Fibroblast of lung (primary cell): ENCODE data around the gene LRMDA. TPM values are rescaled to one million over a fixed set of nuclear protein-coding genes. Genes with fewer than 3 reads are reported as not detected.
"Not testable (repeated sequence)": the region's sequence is repeated elsewhere in the genome, so short reads cannot be mapped to it uniquely, and the experiment has no call there.

Experiments
- DNase-seq, 2 donors: peaks; one replicate each; pipeline versions ENCODE4 v3.0.0 to v3.0.0-alpha.2; 2010; ENCODE audit warnings: low read depth in 2 of 2
- H2AFZ ChIP-seq: 2 replicates; pipeline ENCODE4 v1.5.1; 2012; ENCODE audit warnings: low read length, control low read depth, inconsistent platforms
- H3K27ac ChIP-seq: 2 replicates; pipeline ENCODE4 v1.5.1; 2011; ENCODE audit warnings: low read length, control low read depth; ENCODE audit not compliant: insufficient read depth
- H3K27me3 ChIP-seq: 2 replicates; pipeline ENCODE4 v1.5.1; 2011; ENCODE audit warnings: mild to moderate bottlenecking, low read length; ENCODE audit not compliant: control insufficient read depth, insufficient read depth
- H3K36me3 ChIP-seq: 2 replicates; pipeline ENCODE4 v1.5.1; 2011; ENCODE audit warnings: low read length; ENCODE audit not compliant: control insufficient read depth, insufficient read depth
- H3K4me1 ChIP-seq: 2 replicates; pipeline ENCODE4 v1.5.1; 2011; ENCODE audit warnings: low read length; ENCODE audit not compliant: control insufficient read depth, insufficient read depth; ENCODE audit errors: extremely low read depth
- H3K4me2 ChIP-seq: 2 replicates; pipeline ENCODE4 v1.5.1; 2011; ENCODE audit warnings: low read length, control low read depth; ENCODE audit not compliant: insufficient read depth; ENCODE audit errors: extremely low read depth
- H3K4me3 ChIP-seq, 4 experiments: fragments of 200-600 bp in 1 of 4; sonication (generic) in 1 of 4; replicated peaks in 1 of 4; 2 replicates each; pipeline ENCODE4 v1.5.1; 2011 to 2016; ENCODE audit warnings: low read length in 4 of 4, low read depth in 3 of 4, mild to moderate bottlenecking in 3 of 4, control low read depth in 2 of 4, inconsistent platforms in 1 of 4, mixed read lengths in 1 of 4; ENCODE audit not compliant: insufficient read depth in 1 of 4; ENCODE audit errors: control extremely low read depth in 1 of 4
- H3K79me2 ChIP-seq: 2 replicates; pipeline ENCODE4 v1.5.1; 2012; ENCODE audit warnings: mild to moderate bottlenecking, low read length, inconsistent platforms; ENCODE audit not compliant: control insufficient read depth, insufficient read depth
- H3K9ac ChIP-seq: 2 replicates; pipeline ENCODE4 v1.5.1; 2011; ENCODE audit warnings: mild to moderate bottlenecking, low read length, control low read depth; ENCODE audit not compliant: insufficient read depth
- H3K9me3 ChIP-seq: 2 replicates; pipeline ENCODE4 v1.5.1; 2012; ENCODE audit warnings: low read depth, low read length; ENCODE audit not compliant: control insufficient read depth, insufficient read depth
- H4K20me1 ChIP-seq: 2 replicates; pipeline ENCODE4 v1.5.1; 2011; ENCODE audit warnings: low read length; ENCODE audit not compliant: control insufficient read depth, insufficient read depth; ENCODE audit errors: extremely low read depth
- EZH2 ChIP-seq: IDR thresholded peaks from 2 replicates; pipeline ENCODE4 v1.5.1; 2012; ENCODE audit warnings: low read length, control low read depth, mild to moderate bottlenecking; ENCODE audit errors: missing control alignments
- polyA plus RNA-seq, 2 donors: library from polyadenylated mRNA; depleted of rRNA in 1 of 2; stranded (reverse) in 1 of 2; unstranded in 1 of 2; fragments of >200 nt; gene quantifications; 2 replicates each; pipeline ENCODE4 v1.2.1, GENCODE V29; 2011 to 2012; ENCODE audit warnings: missing spikeins in 1 of 2
- total RNA-seq: library from RNA; depleted of rRNA; stranded (reverse); fragments of >200 nt; gene quantifications from 2 replicates; pipeline ENCODE4 v1.2.1, GENCODE V29; 2014
- TF ChIP-seq, protein P1 (sequence below), 2 donors: IDR thresholded peaks in 1 of 2; conservative IDR thresholded peaks in 1 of 2; 1 replicate in 1 of 2; 2 replicates in 1 of 2; pipeline ENCODE4 v1.5.1; 2011 to 2012; ENCODE audit warnings: low read length in 2 of 2, control low read depth in 1 of 2, inconsistent platforms in 1 of 2, low read depth in 1 of 2, mild to moderate bottlenecking in 1 of 2

Gene LRMDA
- total and polyA plus RNA-seq, 2 donors (not counting 1 experiment from before 2014, with no cell fraction given): 1.7 to 2.0 TPM

DNA sequence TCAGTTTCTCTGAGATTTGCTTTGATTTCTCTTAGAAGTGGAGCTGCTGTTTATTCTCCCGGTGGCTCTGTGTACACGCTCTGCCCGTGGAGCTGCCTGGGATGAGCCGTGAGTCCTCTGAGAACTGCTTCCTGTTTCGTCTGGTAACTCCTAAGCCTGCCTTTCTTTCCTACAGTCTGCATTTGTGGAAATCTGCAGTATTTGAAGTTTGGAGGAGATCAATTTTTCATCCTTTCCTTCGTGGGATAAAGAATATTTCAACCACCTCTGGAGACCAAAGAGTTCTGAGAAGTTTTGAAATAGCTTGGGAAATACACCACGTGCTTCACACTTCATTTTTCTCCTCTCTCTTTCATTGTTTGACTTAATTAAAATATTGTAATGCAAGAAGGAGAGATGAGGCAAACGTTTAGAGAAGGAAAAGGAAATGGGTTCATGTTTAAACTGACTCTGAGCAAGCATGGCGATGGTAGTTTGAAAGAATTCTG is 311.9 kb downstream of the LRMDA start:
- no peaks in the 10 kb centered on the region for H3K36me3 ChIP-seq
- H3K4me2 ChIP-seq: peak overlapping the region; percentile 9
- H3K79me2 ChIP-seq: no peaks in the 10 kb centered on the region
- H3K27ac ChIP-seq: no peak overlapping the region
- DNase-seq: peak in 1 of 2 donors; percentile 73
- TF ChIP-seq EZH2: no peak
- TF ChIP-seq, protein P1, sequence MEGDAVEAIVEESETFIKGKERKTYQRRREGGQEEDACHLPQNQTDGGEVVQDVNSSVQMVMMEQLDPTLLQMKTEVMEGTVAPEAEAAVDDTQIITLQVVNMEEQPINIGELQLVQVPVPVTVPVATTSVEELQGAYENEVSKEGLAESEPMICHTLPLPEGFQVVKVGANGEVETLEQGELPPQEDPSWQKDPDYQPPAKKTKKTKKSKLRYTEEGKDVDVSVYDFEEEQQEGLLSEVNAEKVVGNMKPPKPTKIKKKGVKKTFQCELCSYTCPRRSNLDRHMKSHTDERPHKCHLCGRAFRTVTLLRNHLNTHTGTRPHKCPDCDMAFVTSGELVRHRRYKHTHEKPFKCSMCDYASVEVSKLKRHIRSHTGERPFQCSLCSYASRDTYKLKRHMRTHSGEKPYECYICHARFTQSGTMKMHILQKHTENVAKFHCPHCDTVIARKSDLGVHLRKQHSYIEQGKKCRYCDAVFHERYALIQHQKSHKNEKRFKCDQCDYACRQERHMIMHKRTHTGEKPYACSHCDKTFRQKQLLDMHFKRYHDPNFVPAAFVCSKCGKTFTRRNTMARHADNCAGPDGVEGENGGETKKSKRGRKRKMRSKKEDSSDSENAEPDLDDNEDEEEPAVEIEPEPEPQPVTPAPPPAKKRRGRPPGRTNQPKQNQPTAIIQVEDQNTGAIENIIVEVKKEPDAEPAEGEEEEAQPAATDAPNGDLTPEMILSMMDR (conservative IDR thresholded peaks at IDR 0.05 in 1 of 2, IDR thresholded peaks at IDR 0.05 in 1 of 2; ENCODE audit: low read depth in 1 of 2, low read length in 2 of 2): no peak
- no peaks in the 10 kb centered on the region for H3K27me3 ChIP-seq
- H3K9me3 ChIP-seq: no peaks in the 10 kb centered on the region
- no peak overlapping the region for H3K4me3 ChIP-seq
- no peak overlapping the region for H3K9ac ChIP-seq
- no peak overlapping the region for H2AFZ ChIP-seq
- no peaks in the 10 kb centered on the region for H4K20me1 ChIP-seq
- H3K4me1 ChIP-seq: no peaks in the 10 kb centered on the region

DNA sequence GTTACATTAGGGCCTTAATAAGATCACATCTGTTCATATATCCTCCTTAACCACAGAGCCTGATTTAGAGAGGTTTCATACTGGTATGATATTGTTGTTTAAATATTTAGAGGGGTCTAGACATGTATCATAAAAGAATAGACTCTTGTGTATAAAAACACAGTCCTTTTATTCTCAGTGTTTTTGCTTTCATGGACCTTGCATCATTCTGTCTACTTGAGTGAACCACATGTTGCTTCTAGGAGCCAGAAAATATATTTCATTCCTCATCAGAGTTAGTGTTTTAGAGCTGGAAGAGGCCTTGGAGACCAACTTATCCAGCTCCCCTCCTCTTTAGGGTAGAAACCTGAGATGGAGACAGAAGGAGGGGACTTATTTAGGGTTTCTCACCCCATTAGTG is 312.8 kb downstream of the LRMDA start:
- peak in 1 of 2 donors; percentile 83 for DNase-seq
- no peaks in the 10 kb centered on the region for H3K27me3 ChIP-seq
- no peaks in the 10 kb centered on the region for H3K9me3 ChIP-seq
- no peaks in the 10 kb centered on the region for H4K20me1 ChIP-seq
- no peak overlapping the region for H3K9ac ChIP-seq
- TF ChIP-seq EZH2: no peak
- TF ChIP-seq, protein P1 (conservative IDR thresholded peaks at IDR 0.05 in 1 of 2, IDR thresholded peaks at IDR 0.05 in 1 of 2; ENCODE audit: low read depth in 1 of 2, low read length in 2 of 2): no peak
- H2AFZ ChIP-seq: no peak overlapping the region
- no peaks in the 10 kb centered on the region for H3K4me1 ChIP-seq
- H3K4me2 ChIP-seq: no peak overlapping the region
- no peaks in the 10 kb centered on the region for H3K79me2 ChIP-seq
- H3K27ac ChIP-seq: no peak overlapping the region
- H3K36me3 ChIP-seq: no peaks in the 10 kb centered on the region
- H3K4me3 ChIP-seq: no peak overlapping the region

GRCh38 chr10:75746356-75746755 is 314.9 kb downstream of the LRMDA start:
- Histone ChIP-seq H3K9me3 (no peaks in the 10 kb centered on the region), H2AFZ (no peak overlapping the region), H3K27me3 (no peaks in the 10 kb centered on the region), H4K20me1 (no peaks in the 10 kb centered on the region), H3K4me2 (no peak overlapping the region), H3K36me3 (no peaks in the 10 kb centered on the region), H3K79me2 (no peaks in the 10 kb centered on the region), H3K9ac (no peak overlapping the region), H3K27ac (no peak overlapping the region), H3K4me3 (no peak overlapping the region), H3K4me1 (no peaks in the 10 kb centered on the region)
- TF ChIP-seq, protein P1 (conservative IDR thresholded peaks at IDR 0.05 in 1 of 2, IDR thresholded peaks at IDR 0.05 in 1 of 2; ENCODE audit: low read depth in 1 of 2, low read length in 2 of 2): no peak
- no peak for TF ChIP-seq EZH2
- peak in 1 of 2 donors; percentile 27 for DNase-seq

GRCh38 chr10:75750093-75750875 is 318.9 kb downstream of the LRMDA start:
- H2AFZ ChIP-seq, H3K9me3 ChIP-seq, H4K20me1 ChIP-seq, H3K4me3 ChIP-seq, H3K79me2 ChIP-seq, H3K27ac ChIP-seq, H3K27me3 ChIP-seq, H3K4me1 ChIP-seq, H3K36me3 ChIP-seq, DNase-seq, H3K4me2 ChIP-seq, H3K9ac ChIP-seq: not testable (repeated sequence)
